OCI-LY3 (cell line): Measurements from ENCODE around the gene ZMYND11.

Experiments used
- EZH2phosphoT487 ChIP-seq: fragments of 200-600 bp; shearing (Covaris generic); IDR thresholded peaks from 2 replicates; pipeline ENCODE4 v1.6.1; 2018; ENCODE audit warnings: antibody characterized with exemption, mixed run types, low read depth
- TF ChIP-seq, protein P1 (sequence below): fragments of 200-600, 300-600 bp; sonication (generic); IDR thresholded peaks from 2 replicates; pipeline ENCODE4 v1.5.1; 2014; ENCODE audit warnings: antibody characterized with exemption, low read length, low read depth

GRCh38 chr10:105806-106205 lies 29.4 kb upstream of the ZMYND11 start:
- TF ChIP-seq, protein P1, sequence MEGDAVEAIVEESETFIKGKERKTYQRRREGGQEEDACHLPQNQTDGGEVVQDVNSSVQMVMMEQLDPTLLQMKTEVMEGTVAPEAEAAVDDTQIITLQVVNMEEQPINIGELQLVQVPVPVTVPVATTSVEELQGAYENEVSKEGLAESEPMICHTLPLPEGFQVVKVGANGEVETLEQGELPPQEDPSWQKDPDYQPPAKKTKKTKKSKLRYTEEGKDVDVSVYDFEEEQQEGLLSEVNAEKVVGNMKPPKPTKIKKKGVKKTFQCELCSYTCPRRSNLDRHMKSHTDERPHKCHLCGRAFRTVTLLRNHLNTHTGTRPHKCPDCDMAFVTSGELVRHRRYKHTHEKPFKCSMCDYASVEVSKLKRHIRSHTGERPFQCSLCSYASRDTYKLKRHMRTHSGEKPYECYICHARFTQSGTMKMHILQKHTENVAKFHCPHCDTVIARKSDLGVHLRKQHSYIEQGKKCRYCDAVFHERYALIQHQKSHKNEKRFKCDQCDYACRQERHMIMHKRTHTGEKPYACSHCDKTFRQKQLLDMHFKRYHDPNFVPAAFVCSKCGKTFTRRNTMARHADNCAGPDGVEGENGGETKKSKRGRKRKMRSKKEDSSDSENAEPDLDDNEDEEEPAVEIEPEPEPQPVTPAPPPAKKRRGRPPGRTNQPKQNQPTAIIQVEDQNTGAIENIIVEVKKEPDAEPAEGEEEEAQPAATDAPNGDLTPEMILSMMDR, result no peak
- TF ChIP-seq EZH2phosphoT487, result no peak
